ENCODE data around the gene ADAMTS7. TPM values are rescaled to one million over a fixed set of nuclear protein-coding genes. Genes with fewer than 3 reads are reported as not detected.
"Not testable (repeated sequence)": the region's sequence is repeated elsewhere in the genome, so short reads cannot be mapped to it uniquely, and the experiment has no call there.

The ADAMTS7 gene
- total and polyA plus RNA-seq, 2 donors (not counting 1 experiment from before 2014, with no cell fraction given): 0.10 to 16.6 TPM

- H3K9ac ChIP-seq (ENCODE audit: low read length); H3K4me3 ChIP-seq (ENCODE audit: control extremely low read depth in 1 of 5, extremely low read depth in 1 of 5, insufficient read depth in 1 of 5, low read depth in 2 of 5, low read length in 4 of 5); DNase-seq; H4K20me1 ChIP-seq (ENCODE audit: control insufficient read depth, insufficient read depth, low read length, poor library complexity, severe bottlenecking); H2AFZ ChIP-seq (ENCODE audit: insufficient read depth, low read depth, low read length, poor library complexity, severe bottlenecking); H3K27ac ChIP-seq (ENCODE audit: low read length in 2 of 2); CTCF ChIA-PET; H3K36me3 ChIP-seq (replicated peaks in 1 of 2; ENCODE audit: control extremely low read depth in 1 of 2, control insufficient read depth in 1 of 2, extremely low read depth in 1 of 2, insufficient read depth in 2 of 2, low read length in 1 of 2); H3K79me2 ChIP-seq (ENCODE audit: control insufficient read depth, insufficient read depth, low read length); H3K4me1 ChIP-seq (ENCODE audit: control insufficient read depth in 2 of 2, insufficient read depth in 2 of 2, low read length in 2 of 2); H3K27me3 Mint-ChIP-seq; H3K27me3 ChIP-seq (replicated peaks in 1 of 4; ENCODE audit: control extremely low read depth in 1 of 4, control insufficient read depth in 3 of 4, insufficient read depth in 4 of 4, low read length in 3 of 4); ATAC-seq (ENCODE audit: low read depth); intact Hi-C loops (cut with micrococcal nuclease); H3K27ac Mint-ChIP-seq; H3K9me3 Mint-ChIP-seq (ENCODE audit: insufficient read depth); H3K4me1 Mint-ChIP-seq; H3K9me3 ChIP-seq (ENCODE audit: control extremely low read depth in 1 of 3, control insufficient read depth in 2 of 3, insufficient read depth in 1 of 3, low read length in 2 of 3); H3K4me2 ChIP-seq (replicated peaks; ENCODE audit: low read depth, low read length, poor library complexity, severe bottlenecking); H3K4me3 Mint-ChIP-seq; POLR2A ChIA-PET: not testable (repeated sequence)
- WGBS (ENCODE audit: insufficient coverage): 95% methylated on average over 5 of the region's 5 CpGs
Observed at GRCh38 chr15:78798355-78798754, 12.9 kb downstream of the ADAMTS7 start.

DNA sequence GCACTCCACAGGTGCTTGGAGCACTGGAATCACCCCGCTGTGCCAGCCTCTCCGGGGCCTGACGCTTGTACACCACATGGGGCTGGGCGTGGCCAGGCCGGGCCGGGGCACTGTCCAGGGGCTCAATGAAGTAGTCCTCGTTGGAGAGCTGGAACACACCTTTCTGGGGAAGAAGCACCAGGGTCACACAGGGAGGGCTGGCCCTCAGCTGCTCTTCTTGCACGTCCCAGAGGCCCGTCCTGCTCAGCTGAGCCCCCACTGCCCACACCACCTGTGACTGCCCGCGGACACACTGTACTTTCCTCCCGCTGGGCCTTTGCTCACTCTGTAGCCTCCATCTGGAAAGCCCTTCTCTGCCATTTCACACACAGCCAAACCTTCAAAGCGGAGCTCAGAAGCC, 13.3 kb downstream of the ADAMTS7 start:
- Histone ChIP-seq H3K36me3 (replicated peaks in 1 of 2; ENCODE audit: control extremely low read depth in 1 of 2, control insufficient read depth in 1 of 2, extremely low read depth in 1 of 2, insufficient read depth in 2 of 2, low read length in 1 of 2) (no peaks in the 10 kb centered on the region), H3K4me2 (replicated peaks; ENCODE audit: low read depth, low read length, poor library complexity, severe bottlenecking) (no peak overlapping the region), H3K9ac (ENCODE audit: low read length) (no peak overlapping the region), H3K27ac (ENCODE audit: low read length in 2 of 2) (no peak overlapping the region), H3K27me3 (replicated peaks in 1 of 4; ENCODE audit: control extremely low read depth in 1 of 4, control insufficient read depth in 3 of 4, insufficient read depth in 4 of 4, low read length in 3 of 4) (no peaks in the 10 kb centered on the region), H2AFZ (ENCODE audit: insufficient read depth, low read depth, low read length, poor library complexity, severe bottlenecking) (no peak overlapping the region), H4K20me1 (ENCODE audit: control insufficient read depth, insufficient read depth, low read length, poor library complexity, severe bottlenecking) (no peaks in the 10 kb centered on the region), H3K79me2 (ENCODE audit: control insufficient read depth, insufficient read depth, low read length) (no peaks in the 10 kb centered on the region), H3K4me3 (ENCODE audit: control extremely low read depth in 1 of 5, extremely low read depth in 1 of 5, insufficient read depth in 1 of 5, low read depth in 2 of 5, low read length in 4 of 5) (no peak overlapping the region), H3K9me3 (ENCODE audit: control extremely low read depth in 1 of 3, control insufficient read depth in 2 of 3, insufficient read depth in 1 of 3, low read length in 2 of 3) (no peaks in the 10 kb centered on the region), H3K4me1 (ENCODE audit: control insufficient read depth in 2 of 2, insufficient read depth in 2 of 2, low read length in 2 of 2) (no peaks in the 10 kb centered on the region)
- intact Hi-C loops (cut with micrococcal nuclease): no loop called here
- DNase-seq (no peak), ATAC-seq (ENCODE audit: low read depth) (no peak)
- 99% methylated on average over 10 of the region's 13 CpGs for WGBS (ENCODE audit: insufficient coverage)
- H3K9me3 Mint-ChIP-seq (ENCODE audit: insufficient read depth): no peaks in the 10 kb centered on the region
- ChIA-PET POLR2A (no interaction called here), CTCF (no interaction called here)
- no peaks in the 10 kb centered on the region for H3K27me3 Mint-ChIP-seq
- no peaks in the 10 kb centered on the region for H3K4me1 Mint-ChIP-seq
- no peak overlapping the region for H3K27ac Mint-ChIP-seq
- no peak for TF ChIP-seq EZH2 (IDR thresholded peaks at IDR 0.05; ENCODE audit: borderline replicate concordance, insufficient read depth, low read depth, low read length, poor library complexity, severe bottlenecking)
- no peak for TF ChIP-seq CTCF (IDR thresholded peaks at IDR 0.05)
- H3K4me3 Mint-ChIP-seq: no peak overlapping the region

All from B cell (primary cell).